GM12872 (cell line): Measurements from ENCODE around the gene ELMO1.

Source experiments
- CTCF ChIP-seq: IDR thresholded peaks from 3 replicates; pipeline ENCODE4 v1.5.1; 2011; ENCODE audit warnings: low read depth, mild to moderate bottlenecking, low read length, moderate library complexity; ENCODE audit not compliant: insufficient read depth

Gene ELMO1

GRCh38 chr7:36900988-36901710 lies 547.5 kb downstream of the ELMO1 start:
- TF ChIP-seq CTCF, result no peak

GRCh38 chr7:36898186-36898585 lies 550.5 kb downstream of the ELMO1 start:
- TF ChIP-seq CTCF, result no peak

- TF ChIP-seq CTCF, result no peak
These were observed 551.6 kb downstream of the ELMO1 start for GRCh38 chr7:36896956-36897590.

- no peak for TF ChIP-seq CTCF
These were observed 552.2 kb downstream of the ELMO1 start for GRCh38 chr7:36896418-36896817.

GRCh38 chr7:36895192-36895591 lies 553.5 kb downstream of the ELMO1 start:
- TF ChIP-seq CTCF, result no peak

GRCh38 chr7:36894190-36894589 lies 554.5 kb downstream of the ELMO1 start:
- no peak for TF ChIP-seq CTCF

GRCh38 chr7:36889182-36889581 lies 559.5 kb downstream of the ELMO1 start:
- TF ChIP-seq CTCF, result no peak
